HCT116 (cell line): ENCODE data around the gene RGL2. TPM values are rescaled to one million over a fixed set of nuclear protein-coding genes. Genes with fewer than 3 reads are reported as not detected.
A peak's percentile ranks its signal among the peaks of the same experiment; 100 is the strongest.

ENCODE experiments used
- ATAC-seq: fragments of 200-7000 bp; cut with Tn5 transposase; 2 replicates; pipeline ENCODE4 v1.9.1; 2020; ENCODE audit warnings: mild to moderate bottlenecking, moderate library complexity
- BruUV-seq: library from RNA; stranded (reverse); fragments of 400-500 nt; replicated peaks from 2 replicates; lab custom pipeline; 2021; lab: Mats Ljungman, UMichigan
- CTCF ChIA-PET: fragments of 300-600 bp; sonication (Branson Sonifier 250); formaldehyde crosslinking; loops from one replicate; lab custom pipeline; 2021; ENCODE audit warnings: antibody characterized with exemption; lab: Charles Lee
- POLR2A ChIA-PET: fragments of 300-600, 350-600 bp; sonication (Branson Sonifier 250); formaldehyde crosslinking; loops from one replicate; lab custom pipeline; 2021; ENCODE audit warnings: antibody characterized with exemption; lab: Charles Lee
- RAD21 ChIA-PET, 2 experiments: fragments of 300-600 bp; sonication (Branson Sonifier 250); formaldehyde crosslinking; loops; one replicate each; lab custom pipeline; 2023; ENCODE audit warnings: low total read pairs in 2 of 2; ENCODE audit not compliant: uncharacterized antibody in 2 of 2, unreplicated experiment in 2 of 2, low non-redundant PET in 1 of 2; lab: Charles Lee
- DNase-seq: peaks from one replicate; pipeline ENCODE4 v3.0.0-alpha.2; 2010; ENCODE audit warnings: low read depth, low spot score
- H2AFZ ChIP-seq: fragments of 200-600 bp; shearing (Covaris generic), sonication (generic); 2 replicates; pipeline ENCODE4 v1.6.1; 2017; ENCODE audit warnings: low read depth, mixed run types, mixed read lengths, antibody characterized with exemption, low read length; ENCODE audit not compliant: poor library complexity, severe bottlenecking
- H3K27ac ChIP-seq: 2 replicates; pipeline ENCODE4 v1.5.1; 2012; ENCODE audit warnings: low read depth, low read length
- H3K27me3 ChIP-seq: fragments of 200-600 bp; sonication (generic); 2 replicates; pipeline ENCODE4 v1.6.1; 2016; ENCODE audit warnings: mixed run types, low read length, mixed read lengths; ENCODE audit not compliant: insufficient read depth
- H3K36me3 ChIP-seq, 2 experiments: fragments of 200-500 bp in 1 of 2; fragments of 200-600 bp in 1 of 2; sonication (Bioruptor generic) in 1 of 2; sonication (generic) in 1 of 2; 2 replicates each; pipeline versions ENCODE4 v1.5.1 to v1.6.1; 2014 to 2016; ENCODE audit warnings: low read length in 2 of 2, inconsistent platforms in 1 of 2, mixed read lengths in 1 of 2, mixed run types in 1 of 2; ENCODE audit not compliant: insufficient read depth in 2 of 2, control insufficient read depth in 1 of 2
- H3K4me1 ChIP-seq, 2 experiments: fragments of 200-600 bp in 1 of 2; sonication (generic) in 1 of 2; 2 replicates each; pipeline versions ENCODE4 v1.5.1 to v1.6.1; 2012 to 2017; ENCODE audit warnings: low read length in 2 of 2, inconsistent platforms in 1 of 2, mild to moderate bottlenecking in 1 of 2, mixed read lengths in 1 of 2, mixed run types in 1 of 2, moderate library complexity in 1 of 2; ENCODE audit not compliant: insufficient read depth in 2 of 2, control insufficient read depth in 1 of 2
- H3K4me2 ChIP-seq: fragments of 200-600 bp; sonication (generic); 2 replicates; pipeline ENCODE4 v1.6.1; 2017; ENCODE audit warnings: mixed run types, low read length, mixed read lengths
- H3K4me3 ChIP-seq, 2 experiments: fragments of 200-600 bp in 1 of 2; sonication (generic) in 1 of 2; replicated peaks in 1 of 2; 2 replicates each; pipeline ENCODE4 v1.5.1; 2011 to 2016; ENCODE audit warnings: low read length in 2 of 2, control low read depth in 1 of 2, low read depth in 1 of 2, mild to moderate bottlenecking in 1 of 2, mixed read lengths in 1 of 2, mixed run types in 1 of 2
- H3K79me2 ChIP-seq: fragments of 200-600 bp; sonication (generic); 2 replicates; pipeline ENCODE4 v1.6.1; 2017; ENCODE audit warnings: mild to moderate bottlenecking, mixed run types, low read length, moderate library complexity, mixed read lengths; ENCODE audit not compliant: insufficient read depth
- H3K9ac ChIP-seq: fragments of 200-600 bp; sonication (generic); 2 replicates; pipeline ENCODE4 v1.6.1; 2016; ENCODE audit warnings: low read length, mixed read lengths
- H3K9me2 ChIP-seq: fragments of 200-600 bp; sonication (generic), shearing (Covaris generic); 2 replicates; pipeline ENCODE4 v1.6.1; 2017; ENCODE audit warnings: mixed run types, mild to moderate bottlenecking, moderate library complexity; ENCODE audit not compliant: insufficient read depth
- H3K9me3 ChIP-seq, 2 experiments: fragments of 200-500 bp in 1 of 2; fragments of 200-600 bp in 1 of 2; sonication (Bioruptor generic) in 1 of 2; sonication (generic) in 1 of 2; 2 replicates each; pipeline ENCODE4 v1.6.1; 2014 to 2017; ENCODE audit warnings: low read length in 2 of 2, mixed read lengths in 2 of 2, inconsistent platforms in 1 of 2, low read depth in 1 of 2, mild to moderate bottlenecking in 1 of 2, mixed run types in 1 of 2, moderate library complexity in 1 of 2; ENCODE audit not compliant: control insufficient read depth in 1 of 2, insufficient read depth in 1 of 2
- H4K20me1 ChIP-seq: fragments of 200-600 bp; sonication (generic), shearing (Covaris generic); 2 replicates; pipeline ENCODE4 v1.6.1; 2017; ENCODE audit warnings: mixed run types, mild to moderate bottlenecking, moderate library complexity; ENCODE audit not compliant: insufficient read depth
- CBX3 ChIP-seq: IDR thresholded peaks from 2 replicates; pipeline ENCODE4 v1.6.1; 2012; ENCODE audit warnings: low read depth
- FOSL1 ChIP-seq: IDR thresholded peaks from 2 replicates; pipeline ENCODE4 v1.6.1; 2012; ENCODE audit warnings: low read depth
- JUND ChIP-seq: IDR thresholded peaks from 2 replicates; pipeline ENCODE4 v1.6.1; 2012
- SRF ChIP-seq: IDR thresholded peaks from 2 replicates; pipeline ENCODE4 v1.6.1; 2012; ENCODE audit warnings: low read depth
- ZNF274 ChIP-seq: fragments of 200-500 bp; sonication (Bioruptor generic); IDR thresholded peaks from 2 replicates; pipeline ENCODE4 v1.6.1; 2014; ENCODE audit warnings: mild to moderate bottlenecking, low read depth, low read length, inconsistent platforms
- intact Hi-C: fragments of 100-400 bp; cut with micrococcal nuclease; formaldehyde crosslinking; loops from 2 replicates; pipeline ENCODE4 v1.10.0; 2022
- total RNA-seq: library from RNA; stranded (reverse); gene quantifications from one replicate; pipeline ENCODE4 v1.2.1, GENCODE V29; 2021; ENCODE audit not compliant: unreplicated experiment
- TF ChIP-seq, protein P1 (sequence below): IDR thresholded peaks from 2 replicates; pipeline ENCODE4 v1.6.1; 2012; ENCODE audit warnings: low read depth
- TF ChIP-seq, protein P2 (sequence below): IDR thresholded peaks from 2 replicates; pipeline ENCODE4 v1.6.1; 2011; ENCODE audit warnings: mild to moderate bottlenecking, low read length, moderate library complexity; ENCODE audit not compliant: insufficient replicate concordance; ENCODE audit errors: extremely low read depth

RGL2 gene
- total RNA-seq, 1 experiment from 2014 or later: 53.4 TPM

DNA sequence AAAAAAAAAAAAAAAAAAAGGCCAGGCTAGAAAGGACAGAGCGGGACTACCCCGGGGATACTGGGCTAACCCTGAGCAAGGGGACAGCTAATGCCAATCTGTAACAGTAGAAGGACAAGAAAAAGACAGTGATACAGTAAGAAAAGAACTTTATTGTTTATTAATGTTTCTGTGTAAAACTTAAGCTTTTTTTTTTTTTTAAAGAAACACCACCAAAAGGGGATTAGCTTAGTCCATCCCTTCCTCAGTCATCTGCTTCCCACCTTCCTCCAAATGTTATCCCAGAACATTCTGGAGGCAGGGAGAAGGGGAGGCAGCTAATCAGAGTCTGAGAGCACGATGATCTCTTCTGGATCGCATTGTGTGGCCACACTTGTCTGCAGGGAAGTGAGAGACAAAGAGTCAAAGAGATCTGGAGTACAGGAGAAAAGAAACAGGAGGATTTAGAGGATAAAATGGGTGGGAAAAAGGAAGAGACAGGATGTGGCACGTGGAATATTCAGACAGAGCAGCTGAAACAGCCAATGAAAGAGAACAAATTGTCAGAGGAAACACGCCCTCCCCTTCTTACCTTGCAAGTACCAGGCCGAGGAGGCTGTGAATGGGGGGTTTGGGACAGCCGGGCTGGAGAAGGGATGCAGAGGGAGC is 19.8 kb upstream of the RGL2 start:
- TF ChIP-seq SRF (no peak), ZNF274 (no peak), FOSL1 (no peak), JUND (no peak), CBX3 (no peak)
- TF ChIP-seq, protein P1, sequence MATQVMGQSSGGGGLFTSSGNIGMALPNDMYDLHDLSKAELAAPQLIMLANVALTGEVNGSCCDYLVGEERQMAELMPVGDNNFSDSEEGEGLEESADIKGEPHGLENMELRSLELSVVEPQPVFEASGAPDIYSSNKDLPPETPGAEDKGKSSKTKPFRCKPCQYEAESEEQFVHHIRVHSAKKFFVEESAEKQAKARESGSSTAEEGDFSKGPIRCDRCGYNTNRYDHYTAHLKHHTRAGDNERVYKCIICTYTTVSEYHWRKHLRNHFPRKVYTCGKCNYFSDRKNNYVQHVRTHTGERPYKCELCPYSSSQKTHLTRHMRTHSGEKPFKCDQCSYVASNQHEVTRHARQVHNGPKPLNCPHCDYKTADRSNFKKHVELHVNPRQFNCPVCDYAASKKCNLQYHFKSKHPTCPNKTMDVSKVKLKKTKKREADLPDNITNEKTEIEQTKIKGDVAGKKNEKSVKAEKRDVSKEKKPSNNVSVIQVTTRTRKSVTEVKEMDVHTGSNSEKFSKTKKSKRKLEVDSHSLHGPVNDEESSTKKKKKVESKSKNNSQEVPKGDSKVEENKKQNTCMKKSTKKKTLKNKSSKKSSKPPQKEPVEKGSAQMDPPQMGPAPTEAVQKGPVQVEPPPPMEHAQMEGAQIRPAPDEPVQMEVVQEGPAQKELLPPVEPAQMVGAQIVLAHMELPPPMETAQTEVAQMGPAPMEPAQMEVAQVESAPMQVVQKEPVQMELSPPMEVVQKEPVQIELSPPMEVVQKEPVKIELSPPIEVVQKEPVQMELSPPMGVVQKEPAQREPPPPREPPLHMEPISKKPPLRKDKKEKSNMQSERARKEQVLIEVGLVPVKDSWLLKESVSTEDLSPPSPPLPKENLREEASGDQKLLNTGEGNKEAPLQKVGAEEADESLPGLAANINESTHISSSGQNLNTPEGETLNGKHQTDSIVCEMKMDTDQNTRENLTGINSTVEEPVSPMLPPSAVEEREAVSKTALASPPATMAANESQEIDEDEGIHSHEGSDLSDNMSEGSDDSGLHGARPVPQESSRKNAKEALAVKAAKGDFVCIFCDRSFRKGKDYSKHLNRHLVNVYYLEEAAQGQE: no peak
- TF ChIP-seq, protein P2, sequence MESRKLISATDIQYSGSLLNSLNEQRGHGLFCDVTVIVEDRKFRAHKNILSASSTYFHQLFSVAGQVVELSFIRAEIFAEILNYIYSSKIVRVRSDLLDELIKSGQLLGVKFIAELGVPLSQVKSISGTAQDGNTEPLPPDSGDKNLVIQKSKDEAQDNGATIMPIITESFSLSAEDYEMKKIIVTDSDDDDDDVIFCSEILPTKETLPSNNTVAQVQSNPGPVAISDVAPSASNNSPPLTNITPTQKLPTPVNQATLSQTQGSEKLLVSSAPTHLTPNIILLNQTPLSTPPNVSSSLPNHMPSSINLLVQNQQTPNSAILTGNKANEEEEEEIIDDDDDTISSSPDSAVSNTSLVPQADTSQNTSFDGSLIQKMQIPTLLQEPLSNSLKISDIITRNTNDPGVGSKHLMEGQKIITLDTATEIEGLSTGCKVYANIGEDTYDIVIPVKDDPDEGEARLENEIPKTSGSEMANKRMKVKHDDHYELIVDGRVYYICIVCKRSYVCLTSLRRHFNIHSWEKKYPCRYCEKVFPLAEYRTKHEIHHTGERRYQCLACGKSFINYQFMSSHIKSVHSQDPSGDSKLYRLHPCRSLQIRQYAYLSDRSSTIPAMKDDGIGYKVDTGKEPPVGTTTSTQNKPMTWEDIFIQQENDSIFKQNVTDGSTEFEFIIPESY: no peak
- ChIA-PET POLR2A (interaction anchor here (0.7 to 2.3 kb wide), 11 partner anchors 10 to 1123 kb away, joined by 3 to 13 read pairs (median 7); partner anchors contain the start of genes B3GALT4, PFDN6, PHF1 and RGL2), CTCF (interaction anchor here (1.0 to 1.8 kb wide), 4 partner anchors 21 to 193 kb away, joined by 4 to 9 read pairs (median 4); partner anchors contain the start of gene B3GALT4), RAD21 (interaction anchor here in 1 of 2 experiments (0.8 kb wide), 1 partner anchor 19 kb away, joined by 3 read pairs; no protein-coding TSS in a partner anchor)
- H3K27ac ChIP-seq: peak overlapping the region; percentile 68
- intact Hi-C loops: no loop called here
- peak overlapping the region; percentile 87 for H3K4me2 ChIP-seq
- no peaks in the 10 kb centered on the region for H4K20me1 ChIP-seq
- BruUV-seq: no TSS peak
- peak overlapping the region; percentile 55 to 63 for H3K4me3 ChIP-seq
- DNase-seq (no peak), ATAC-seq (no peak)
- H2AFZ ChIP-seq: no peak overlapping the region
- peak overlapping the region; percentile 61 for H3K9ac ChIP-seq
- no peaks in the 10 kb centered on the region for H3K9me3 ChIP-seq
- H3K36me3 ChIP-seq: peaks cover 22 to 29% of the 10 kb centered on the region in 2 experiments; a peak in 3 of 4 replicates
- peaks cover 36 to 67% of the 10 kb centered on the region in 2 experiments for H3K4me1 ChIP-seq
- H3K27me3 ChIP-seq: no peaks in the 10 kb centered on the region
- H3K9me2 ChIP-seq: no peaks in the 10 kb centered on the region
- peaks cover 42% of the 10 kb centered on the region for H3K79me2 ChIP-seq
